Activated naive CD4-positive, alpha-beta T cell treated with Interleukin-2 at 50 U/mL for 16 hours (primary cell): Measurements from ENCODE around the gene GAS1.

Experiments used
- DNase-seq: peaks from one replicate; pipeline ENCODE4 v3.0.0-alpha.2; 2020

The GAS1 gene

DNA sequence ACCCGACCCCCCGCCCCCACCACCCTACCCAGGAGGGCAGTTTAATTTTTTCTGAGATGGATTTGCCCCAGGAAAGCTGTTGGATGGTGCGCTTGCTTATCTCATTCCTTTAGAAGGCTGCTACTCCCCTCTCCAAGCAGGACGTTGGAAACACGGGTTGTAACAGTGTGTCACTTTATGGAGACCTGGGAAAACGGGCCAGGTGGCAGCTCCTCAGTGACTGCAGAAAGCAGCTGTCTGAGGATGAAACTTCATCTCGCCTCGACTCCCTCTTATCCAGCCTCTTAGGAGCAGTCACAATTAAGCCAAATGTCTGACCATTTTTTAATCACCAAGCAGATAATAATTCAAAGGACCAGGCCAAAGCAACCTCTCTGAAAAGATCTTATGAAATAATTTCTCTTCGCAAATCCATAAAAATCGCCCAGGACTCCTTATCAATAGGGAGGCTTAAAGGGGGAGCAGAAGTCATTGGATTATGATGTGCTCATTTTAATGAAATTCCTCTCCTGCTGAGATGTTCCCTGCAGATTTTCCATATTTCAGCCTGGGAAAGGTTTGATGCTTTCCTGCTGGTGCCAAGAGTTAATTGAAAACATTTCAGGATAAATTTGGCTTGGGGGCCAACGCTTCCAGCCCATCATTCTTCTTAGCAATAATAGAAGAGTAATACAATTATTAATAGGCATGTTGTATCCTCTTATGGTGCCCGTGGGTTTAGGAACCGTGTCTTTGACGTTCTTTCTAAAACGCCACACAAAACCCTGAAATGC lies 26.0 kb downstream of the GAS1 start:
- no peak for DNase-seq

DNA sequence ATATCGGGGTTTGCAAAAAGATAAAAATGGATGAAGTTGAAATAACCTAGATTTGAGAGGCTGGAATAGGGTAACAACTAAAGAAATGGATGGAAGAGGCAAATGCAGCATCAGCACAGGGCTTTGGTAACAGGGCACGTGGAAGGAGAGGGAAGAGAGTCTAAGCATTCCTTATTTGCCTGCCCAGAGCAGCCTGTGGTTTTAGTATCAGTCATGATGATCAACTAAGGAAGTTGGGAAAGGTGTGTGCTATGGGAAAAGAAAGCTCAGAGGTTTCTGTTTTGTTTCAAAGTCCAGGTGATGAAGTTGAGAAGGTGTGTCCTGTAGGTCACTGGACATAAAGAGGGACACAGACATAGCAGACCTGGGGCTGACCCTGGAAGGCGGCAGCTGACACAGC lies 28.8 kb downstream of the GAS1 start:
- DNase-seq: no peak

DNA sequence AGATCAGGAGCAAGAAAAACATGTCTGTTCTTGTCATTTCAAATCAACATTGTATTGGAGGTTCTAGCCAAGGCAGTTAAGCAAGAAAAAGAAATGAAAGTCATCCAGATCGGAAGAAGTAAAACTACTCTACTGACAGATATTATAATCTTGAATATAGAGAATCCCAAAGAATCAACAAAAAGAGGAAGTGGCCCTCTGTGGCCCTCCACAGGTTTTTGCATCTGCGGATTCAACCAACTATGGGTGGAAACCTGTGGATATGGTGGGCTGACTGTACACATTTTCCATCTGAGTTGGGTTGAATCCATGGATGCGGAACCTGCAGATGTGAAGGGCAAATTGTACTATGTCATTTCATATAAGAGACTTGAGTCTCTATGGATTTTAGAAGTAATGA lies 35.1 kb downstream of the GAS1 start:
- DNase-seq: no peak

- DNase-seq: no peak
Observed at GRCh38 chr9:86909388-86909787, 37.9 kb downstream of the GAS1 start.

DNA sequence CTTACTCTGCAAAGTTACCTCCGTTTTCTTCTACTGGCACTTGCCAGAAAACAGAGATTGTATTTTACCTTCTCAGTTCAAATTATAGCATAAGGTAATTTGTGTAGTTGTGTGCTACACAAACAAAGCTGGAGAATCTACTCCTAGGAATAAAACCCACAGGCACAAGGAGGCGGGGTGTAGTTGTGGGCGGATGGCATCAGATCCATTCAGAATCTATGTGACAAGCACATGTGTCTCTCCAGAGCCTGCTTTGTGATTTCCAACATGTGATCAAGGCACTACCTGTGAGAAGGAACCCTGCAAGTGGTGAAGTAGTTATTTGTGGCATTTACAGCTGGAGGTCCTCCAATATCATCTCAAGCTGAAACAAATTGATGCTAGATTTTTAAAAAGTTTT lies 39.0 kb downstream of the GAS1 start:
- DNase-seq: no peak

- DNase-seq: no peak
Observed at GRCh38 chr9:86907346-86907745, 40.0 kb downstream of the GAS1 start.

DNA sequence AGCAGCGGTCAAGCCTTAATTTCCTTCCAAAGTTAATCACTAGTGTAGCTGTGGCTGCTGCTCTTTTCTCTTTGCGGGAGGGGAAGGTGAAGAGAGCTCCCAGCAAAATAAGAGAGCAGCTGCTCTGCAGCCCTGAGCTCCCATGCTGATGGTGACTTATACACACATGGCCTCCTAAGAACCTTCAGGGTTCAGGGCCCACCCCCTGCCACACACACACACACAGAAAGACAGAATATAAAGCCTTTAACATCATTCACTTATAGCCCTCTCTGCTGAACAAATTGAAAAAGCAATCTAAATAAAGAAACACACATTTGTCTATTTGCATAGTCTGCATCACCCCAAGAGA lies 43.6 kb downstream of the GAS1 start:
- no peak for DNase-seq

DNA sequence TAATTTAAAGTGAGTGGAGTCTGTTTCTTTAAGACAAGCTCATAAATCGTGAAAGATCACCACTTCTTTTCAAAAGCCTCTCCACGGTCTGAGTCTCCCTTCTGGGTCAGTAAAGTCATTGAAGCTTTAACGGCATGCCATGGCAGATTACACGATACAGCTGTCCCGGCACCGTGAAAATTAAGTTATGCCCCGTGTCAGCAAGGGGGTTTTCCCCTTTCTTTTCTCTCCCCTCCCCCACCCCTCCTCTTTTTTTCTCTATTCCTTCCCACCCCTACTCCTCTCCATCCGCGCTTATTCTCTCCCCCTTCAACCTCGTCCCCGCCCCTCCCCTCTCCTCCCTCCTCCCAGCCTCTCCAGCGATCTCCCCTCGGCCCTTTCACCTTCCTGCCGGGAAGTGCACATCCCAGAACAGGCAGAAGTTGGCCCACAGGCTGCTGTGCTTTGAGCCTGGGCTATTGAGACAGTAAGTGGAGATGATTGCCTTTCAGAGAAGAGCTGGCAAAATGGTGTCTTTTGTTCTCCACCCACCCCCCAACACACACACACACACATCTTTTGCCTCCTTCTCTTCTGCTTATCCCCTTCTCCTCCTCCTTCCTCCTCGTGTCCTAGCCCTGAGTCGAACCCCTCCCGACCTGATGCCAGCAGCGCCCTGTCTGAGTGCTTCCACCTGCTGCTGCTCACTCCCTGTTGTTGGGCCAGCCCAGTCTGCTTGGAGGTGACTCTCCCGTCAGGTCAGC lies 44.1 kb downstream of the GAS1 start:
- DNase-seq: no peak

DNA sequence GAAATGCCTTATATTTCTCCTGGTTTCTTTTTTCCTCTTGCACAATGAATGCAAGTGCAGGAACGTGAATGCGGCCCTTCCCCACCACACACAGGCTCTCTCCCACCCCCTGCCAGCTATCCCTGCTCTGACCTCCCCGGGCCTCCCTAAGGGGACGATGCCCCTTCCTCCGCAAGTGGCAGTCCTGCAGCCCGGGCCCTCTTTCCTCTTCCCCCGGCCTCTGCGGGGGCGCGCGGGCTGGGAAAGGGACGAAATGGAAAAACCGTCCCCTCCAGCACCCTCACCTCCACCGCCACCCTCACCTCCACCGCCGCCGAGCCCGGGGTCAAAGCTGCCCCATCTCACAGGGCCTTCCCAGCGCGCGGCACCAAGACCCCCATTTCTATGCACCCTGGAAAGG lies 44.7 kb downstream of the GAS1 start:
- no peak for DNase-seq

DNA sequence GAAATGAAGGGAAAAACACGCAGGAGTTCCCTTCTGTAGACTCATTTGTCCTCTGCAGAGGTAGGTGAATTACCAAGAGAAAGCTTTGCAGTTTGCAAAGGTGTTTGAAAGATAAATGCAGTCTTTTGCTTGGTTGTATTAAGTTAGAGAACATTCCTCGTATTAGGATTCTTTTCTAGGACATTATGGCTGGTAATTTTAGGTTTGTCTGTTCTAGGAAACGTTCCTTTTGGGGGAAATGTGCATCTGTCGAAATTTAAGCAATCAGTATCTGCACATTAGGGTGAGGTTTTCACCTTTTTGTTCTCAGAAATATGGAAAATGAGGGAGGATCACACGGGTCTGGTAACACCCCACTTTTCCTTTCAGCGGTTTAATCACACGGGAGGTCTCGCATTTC lies 45.1 kb downstream of the GAS1 start:
- DNase-seq: no peak

DNA sequence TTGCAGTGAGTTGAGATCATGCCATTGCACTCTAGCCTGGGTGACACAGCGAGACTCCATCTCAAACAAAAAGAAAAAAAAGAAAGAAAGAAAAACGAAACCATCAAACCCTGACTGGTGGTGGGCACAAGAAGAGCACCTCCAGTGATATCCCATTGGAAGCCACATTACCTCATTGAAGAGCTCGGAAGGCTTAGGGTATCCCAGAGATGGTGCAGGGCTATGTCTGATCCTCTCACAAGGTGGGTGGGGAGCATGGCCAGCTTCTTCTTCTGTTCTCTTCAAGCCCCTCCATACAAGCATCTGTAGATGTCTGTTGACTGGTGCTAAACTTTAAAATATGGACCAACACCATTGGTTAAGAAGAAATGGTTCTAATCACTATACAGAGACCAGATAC lies 45.8 kb downstream of the GAS1 start:
- DNase-seq: no peak
